Cortex of kidney (tissue), 1 donor: ENCODE results near the gene ZNF423.
"Not testable (repeated sequence)": the region's sequence is repeated elsewhere in the genome, so short reads cannot be mapped to it uniquely, and the experiment has no call there.

Experiments used
- DNase-seq: peaks from one replicate; lab custom pipeline; 2025; lab: John Stamatoyannopoulos, UW

Gene ZNF423

DNA sequence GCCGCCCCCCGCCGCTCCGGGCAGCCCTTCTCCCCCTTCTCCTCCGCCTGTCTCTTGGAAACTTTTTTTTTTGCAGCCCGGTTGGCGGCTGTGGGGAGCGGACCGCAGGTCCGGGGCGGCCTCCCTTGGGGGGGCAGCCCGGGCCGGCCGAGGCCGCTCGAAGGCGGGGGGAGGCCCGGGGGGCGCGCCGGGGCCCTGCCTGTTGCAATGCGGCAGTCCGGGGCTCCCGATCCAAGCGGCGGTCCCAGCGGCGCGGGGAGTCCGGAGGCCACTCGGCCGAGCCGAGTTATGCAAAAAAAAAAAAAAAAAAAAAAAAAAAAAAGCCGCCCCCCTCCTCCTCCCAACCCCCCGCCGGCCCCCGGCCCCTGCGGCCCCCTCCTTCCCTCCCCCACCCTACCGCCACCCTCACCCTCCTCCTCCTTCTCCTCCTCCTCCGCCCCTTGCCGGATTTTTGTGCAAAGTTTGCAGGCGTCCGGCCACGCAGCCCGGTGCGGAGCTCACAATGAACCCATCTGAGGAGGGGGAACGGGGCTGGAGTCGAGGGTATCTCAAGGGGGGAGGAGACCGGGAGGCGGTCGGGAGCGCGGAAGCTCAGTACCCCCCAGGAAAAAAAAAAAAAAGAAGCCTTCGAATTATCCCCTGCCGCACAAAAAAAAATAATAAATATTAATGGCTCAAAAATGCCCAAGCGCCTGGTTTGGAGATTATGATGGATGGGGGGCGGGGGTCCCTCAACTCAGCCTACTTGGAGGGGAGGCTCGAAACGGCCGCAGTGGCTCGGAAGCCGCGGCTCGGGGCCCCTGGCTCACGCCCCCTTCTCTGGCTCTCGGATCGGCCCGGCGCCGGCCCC lies at the start of gene ZNF423:
Gene ZNF423 (minus strand): TSS at position 291 of the 850 bp plus-strand sequence. CDS start 338 bp downstream, outside the sequence.
- no peak for DNase-seq

GRCh38 chr16:49904348-49905062 lies 48.6 kb upstream of the ZNF423 start:
- DNase-seq, result no peak

DNA sequence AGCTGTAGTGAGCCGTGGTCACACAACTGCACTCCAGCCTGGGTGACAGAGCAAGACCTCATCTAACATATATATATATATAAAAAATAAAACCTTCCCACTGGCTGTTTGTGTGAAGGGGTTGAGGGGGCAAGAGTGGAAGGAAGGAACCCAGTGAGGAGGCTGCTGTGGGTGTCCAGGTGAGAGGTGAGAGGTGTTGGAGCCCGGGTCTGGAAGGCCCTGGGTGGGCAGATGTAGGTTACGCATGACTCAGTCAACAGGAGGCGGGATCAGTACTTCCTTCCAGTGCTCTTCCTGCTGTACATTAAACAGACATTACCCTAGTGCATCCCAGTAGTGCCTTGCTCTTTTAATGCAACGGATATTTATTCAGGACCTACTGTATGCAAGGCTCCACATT lies 47.0 kb upstream of the ZNF423 start:
- DNase-seq, result no peak

DNA sequence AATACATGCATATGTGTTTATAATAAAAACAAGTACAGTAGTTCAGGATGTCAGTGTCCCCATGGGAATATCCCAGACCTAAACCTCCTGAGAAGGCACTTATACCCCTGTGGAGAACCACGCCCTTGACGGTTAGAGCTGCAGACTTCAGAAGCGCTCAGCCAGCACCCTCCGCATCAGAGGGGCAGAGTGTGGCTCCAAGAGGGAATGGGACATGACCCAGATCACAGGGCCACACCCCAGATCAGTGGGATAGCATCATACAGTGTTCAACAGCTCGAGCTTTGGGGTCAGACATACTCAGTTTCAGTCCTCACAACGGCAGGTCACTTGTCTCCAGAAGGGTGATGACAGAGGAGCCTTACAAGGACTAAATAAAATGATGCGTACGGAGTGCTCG lies 45.8 kb upstream of the ZNF423 start:
- DNase-seq, result no peak

DNA sequence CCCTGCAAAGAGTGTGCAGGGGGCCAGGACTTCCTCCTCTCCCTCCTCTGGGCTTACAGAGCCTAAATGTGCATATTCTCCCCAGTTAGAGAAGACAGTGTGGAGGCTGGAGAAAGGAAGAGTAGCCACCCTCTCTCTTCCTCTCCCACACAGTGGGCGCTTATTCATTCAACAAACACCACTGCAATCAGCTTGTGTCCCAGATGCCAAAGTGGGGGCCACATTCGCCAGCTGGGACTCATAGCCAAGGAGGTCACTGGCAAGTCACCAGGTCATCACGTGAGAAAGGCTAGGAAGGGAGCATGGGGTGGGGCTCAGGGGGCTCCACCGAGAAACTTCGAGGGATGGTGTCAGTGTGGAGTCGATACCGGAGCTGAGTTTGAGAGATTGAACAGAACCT lies 45.0 kb upstream of the ZNF423 start:
- DNase-seq, result no peak

DNA sequence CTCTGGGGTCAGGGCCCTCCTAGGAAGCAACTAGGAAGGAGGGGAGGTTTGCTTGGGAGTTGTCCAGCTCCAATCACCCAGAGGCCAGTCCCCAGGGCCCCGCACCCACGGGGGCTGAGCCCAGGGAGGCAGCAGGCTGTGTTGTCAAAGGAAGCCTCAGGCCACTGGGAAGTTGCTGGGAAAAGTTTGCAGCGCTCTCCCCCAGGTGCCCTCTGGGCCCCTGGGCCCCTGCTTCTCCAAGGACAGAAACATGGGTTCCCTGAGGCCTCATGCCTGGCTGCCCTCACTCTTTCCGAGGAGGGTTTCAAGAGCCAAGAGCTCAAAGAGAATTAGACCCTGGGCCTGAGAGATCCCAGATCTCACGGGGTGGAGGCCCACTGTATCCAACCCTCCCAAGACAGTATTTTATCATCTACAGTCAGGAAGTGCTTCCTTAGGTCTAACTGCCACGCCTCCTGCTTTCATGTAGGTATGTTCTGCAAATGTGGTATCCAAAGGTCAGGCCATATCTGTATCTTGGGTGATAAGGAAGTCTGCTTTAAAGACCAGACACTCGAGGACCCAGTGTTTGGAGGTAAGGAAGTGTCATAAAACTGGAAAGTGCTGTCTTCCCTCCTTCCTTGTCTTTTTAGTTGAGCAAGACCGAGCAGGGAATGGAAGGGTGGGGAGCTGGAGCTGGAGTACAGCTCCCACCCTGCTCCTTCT lies 44.2 kb upstream of the ZNF423 start:
- no peak for DNase-seq

GRCh38 chr16:49896447-49896964 lies 40.6 kb upstream of the ZNF423 start:
- no peak for DNase-seq

GRCh38 chr16:49890876-49891275 lies 35.0 kb upstream of the ZNF423 start:
- DNase-seq, result no peak

GRCh38 chr16:49889725-49890397 lies 33.9 kb upstream of the ZNF423 start:
- DNase-seq, result no peak

DNA sequence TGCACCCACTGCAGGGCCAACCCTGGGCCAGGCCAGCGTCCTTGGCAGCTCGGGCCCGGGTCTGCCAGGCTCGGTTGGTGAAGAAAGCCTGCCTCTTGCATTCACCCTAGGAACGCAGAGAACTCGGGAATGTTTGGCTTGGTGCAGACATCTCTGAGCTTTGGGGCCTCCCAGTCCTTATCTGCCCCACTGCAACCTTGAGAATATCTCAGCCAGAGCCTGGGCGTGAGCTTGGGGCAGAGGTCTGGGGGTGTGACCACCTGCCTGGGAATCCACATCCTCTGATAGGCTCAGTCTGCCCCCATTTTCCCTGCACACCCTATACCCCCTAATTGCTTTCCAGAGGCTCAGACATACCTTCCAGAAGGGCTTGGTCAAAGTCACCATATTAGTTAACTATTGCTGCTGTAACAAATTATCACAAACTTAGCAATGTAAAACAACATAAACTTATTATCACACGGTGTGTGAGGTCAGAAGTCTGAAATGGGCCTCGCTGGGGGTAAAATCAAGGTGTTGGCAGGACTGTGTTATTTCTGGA lies 30.7 kb upstream of the ZNF423 start:
- DNase-seq, result no peak

GRCh38 chr16:49884033-49885015 lies 28.4 kb upstream of the ZNF423 start:
- no peak for DNase-seq

- no peak for DNase-seq
Observed at GRCh38 chr16:49883076-49884014, 27.4 kb upstream of the ZNF423 start.

DNA sequence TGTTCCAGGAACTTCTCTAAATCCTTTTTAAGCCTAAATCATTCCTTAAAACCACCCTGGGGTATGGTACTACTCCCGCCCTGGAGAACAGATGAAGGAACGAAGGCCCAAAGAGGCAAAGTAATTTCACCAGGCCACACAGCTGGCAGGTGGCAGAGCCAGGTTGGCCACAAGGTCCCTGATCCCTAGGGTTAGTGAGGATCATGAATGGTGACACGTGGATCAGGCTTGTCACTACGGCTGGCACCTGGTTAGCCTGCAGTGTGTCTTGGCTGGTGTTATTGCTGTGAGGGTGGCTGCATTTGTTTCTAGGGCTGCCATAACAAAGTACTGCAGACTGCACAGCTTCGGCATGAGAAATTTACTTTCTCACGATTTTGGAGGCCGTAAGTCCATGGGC lies 26.0 kb upstream of the ZNF423 start:
- DNase-seq, result no peak

- DNase-seq, result not testable (repeated sequence)
Observed at GRCh38 chr16:49878540-49878939, 22.6 kb upstream of the ZNF423 start.

- DNase-seq, result no peak
Observed at GRCh38 chr16:49876716-49877129, 20.8 kb upstream of the ZNF423 start.

DNA sequence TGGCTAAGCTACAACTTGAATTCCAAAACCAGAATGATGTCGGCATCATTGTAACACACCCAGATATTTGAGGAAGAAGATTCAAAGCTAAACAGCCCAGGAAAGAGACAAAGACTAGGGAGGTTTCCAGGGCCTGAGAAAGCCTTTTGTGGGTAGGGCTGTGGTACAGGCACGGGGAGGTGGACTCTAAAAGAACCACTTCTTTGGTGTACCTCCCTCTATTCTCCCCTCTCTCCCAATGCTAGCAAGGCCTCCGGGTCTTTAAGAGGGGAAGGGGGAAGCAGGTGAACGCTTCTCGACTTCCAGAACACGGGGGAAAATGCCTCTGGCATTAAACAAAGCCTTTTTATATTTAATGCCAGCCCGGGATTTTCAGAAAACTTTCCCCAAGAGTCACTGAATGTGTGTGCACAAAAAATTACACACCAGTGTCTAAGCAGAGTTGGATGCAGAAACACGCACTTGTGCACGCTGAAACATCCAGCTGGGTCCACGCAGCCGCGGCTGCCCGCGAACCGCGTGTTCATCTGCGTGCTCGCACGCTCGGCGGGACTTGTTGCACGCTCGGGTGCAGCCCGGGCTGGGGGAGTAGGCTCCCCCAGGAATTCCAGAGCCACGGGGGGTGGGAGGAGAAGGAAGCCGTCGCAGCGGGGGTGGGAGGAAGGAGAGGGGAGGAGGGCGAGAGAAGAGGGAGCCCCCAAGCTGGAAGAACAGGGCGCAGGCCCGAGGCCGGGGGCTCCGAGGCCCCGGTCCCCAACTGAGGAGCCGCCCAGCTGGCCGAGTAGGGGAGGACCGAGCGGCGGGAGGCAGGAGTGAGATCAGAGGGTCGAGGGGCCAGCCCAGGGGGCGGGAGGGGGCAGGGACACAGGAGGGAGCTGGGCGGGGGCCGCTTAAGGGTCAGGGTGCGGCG lies 20.1 kb upstream of the ZNF423 start:
- no peak for DNase-seq

DNA sequence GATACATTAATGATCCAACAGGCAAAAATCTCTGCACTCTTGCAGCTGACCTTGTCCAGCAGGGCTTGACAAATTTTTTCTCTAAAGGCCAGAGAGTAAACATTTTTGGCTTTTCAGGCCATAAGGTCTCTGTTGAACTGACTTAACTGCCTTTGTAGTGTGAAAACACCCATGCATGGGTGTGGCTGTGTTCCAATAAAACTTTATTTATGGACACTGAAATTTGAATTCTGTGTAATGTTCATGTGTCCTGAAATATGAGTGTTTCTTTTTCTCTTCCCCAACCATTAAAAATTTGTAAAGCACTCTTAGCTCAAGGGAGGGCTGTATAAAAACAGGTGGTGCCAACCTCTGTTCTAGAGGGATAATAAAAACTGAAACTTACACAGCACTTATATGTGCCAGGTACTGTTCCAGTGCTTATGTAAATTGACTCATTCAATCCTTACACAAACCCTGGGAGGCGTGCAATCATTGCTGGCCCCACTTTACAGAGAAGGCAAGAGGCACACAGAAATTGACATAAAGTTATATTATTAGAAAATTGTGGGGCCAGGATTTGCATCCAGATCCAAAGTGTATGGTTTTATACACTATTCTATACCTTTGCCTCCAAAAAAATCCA lies 18.8 kb upstream of the ZNF423 start:
- DNase-seq, result no peak

GRCh38 chr16:49871824-49872223 lies 15.9 kb upstream of the ZNF423 start:
- not testable (repeated sequence) for DNase-seq
